GM23338 (cell line): ENCODE results near the gene SMARCA2. TPM values are rescaled to one million over a fixed set of nuclear protein-coding genes. Genes with fewer than 3 reads are reported as not detected.

ENCODE experiments used
- ATAC-seq: fragments of 200-7000 bp; cut with Tn5 transposase; 3 replicates; pipeline ENCODE4 v1.9.1; 2020
- DNase-seq: peaks from one replicate; pipeline ENCODE4 v3.0.0-alpha.2; 2015; ENCODE audit warnings: low spot score
- H2AFZ ChIP-seq: fragments of 200-600 bp; sonication (generic); 2 replicates; pipeline ENCODE4 v1.8.0; 2016; ENCODE audit warnings: antibody characterized with exemption, mild to moderate bottlenecking, moderate library complexity
- H3F3A ChIP-seq: fragments of 200-600 bp; sonication (generic); replicated peaks from 2 replicates; pipeline ENCODE4 v1.8.0; 2017; ENCODE audit warnings: antibody characterized with exemption, mixed run types, low read depth
- H3K27ac ChIP-seq: fragments of 200-600 bp; sonication (generic); 2 replicates; pipeline ENCODE4 v1.6.1; 2016; ENCODE audit warnings: low read depth
- H3K27me3 ChIP-seq: fragments of 200-600 bp; sonication (generic); 2 replicates; pipeline ENCODE4 v1.8.0; 2016; ENCODE audit warnings: mild to moderate bottlenecking, mixed run types, moderate library complexity; ENCODE audit not compliant: insufficient read depth
- H3K36me3 ChIP-seq: fragments of 200-600 bp; sonication (generic); 2 replicates; pipeline ENCODE4 v1.8.0; 2016; ENCODE audit warnings: mild to moderate bottlenecking; ENCODE audit not compliant: insufficient read depth
- H3K4me1 ChIP-seq: fragments of 200-600 bp; sonication (generic); 2 replicates; pipeline ENCODE4 v1.8.0; 2016; ENCODE audit warnings: mild to moderate bottlenecking, moderate library complexity; ENCODE audit not compliant: insufficient read depth
- H3K4me2 ChIP-seq: fragments of 200-600 bp; sonication (generic); 2 replicates; pipeline ENCODE4 v1.7.1; 2017; ENCODE audit warnings: mixed run types
- H3K4me3 ChIP-seq: fragments of 200-600 bp; sonication (generic); 2 replicates; pipeline ENCODE4 v1.6.1; 2016; ENCODE audit warnings: mixed run types
- H3K79me2 ChIP-seq: fragments of 200-600 bp; sonication (generic); replicated peaks from 2 replicates; pipeline ENCODE4 v1.8.0; 2017; ENCODE audit warnings: mild to moderate bottlenecking; ENCODE audit not compliant: insufficient read depth
- H3K9me2 ChIP-seq: fragments of 200-600 bp; sonication (generic); 2 replicates; pipeline ENCODE4 v1.8.0; 2017; ENCODE audit not compliant: insufficient read depth
- H4K20me1 ChIP-seq: fragments of 200-600 bp; sonication (generic); replicated peaks from 2 replicates; pipeline ENCODE4 v1.8.0; 2017; ENCODE audit warnings: mild to moderate bottlenecking; ENCODE audit not compliant: insufficient read depth
- H3K27ac Mint-ChIP-seq: 2 replicates; pipeline ENCODE4 v1.8.0; 2020; ENCODE audit warnings: inconsistent platforms, mild to moderate bottlenecking, moderate library complexity, mixed read lengths
- H3K27me3 Mint-ChIP-seq: 3 replicates; pipeline ENCODE4 v1.8.0; 2022; ENCODE audit warnings: low read depth, mild to moderate bottlenecking, moderate library complexity, mixed read lengths, inconsistent platforms; ENCODE audit not compliant: insufficient read depth, poor library complexity
- H3K36me3 Mint-ChIP-seq: 3 replicates; pipeline ENCODE4 v1.8.0; 2021; ENCODE audit warnings: low read depth, mild to moderate bottlenecking, inconsistent platforms, moderate library complexity, mixed read lengths
- H3K4me1 Mint-ChIP-seq: 3 replicates; pipeline ENCODE4 v1.8.0; 2020; ENCODE audit warnings: mild to moderate bottlenecking, inconsistent platforms, mixed read lengths
- H3K4me3 Mint-ChIP-seq: 3 replicates; pipeline ENCODE4 v1.8.0; 2021; ENCODE audit warnings: moderate library complexity, mild to moderate bottlenecking, inconsistent platforms, mixed read lengths
- H3K9me3 Mint-ChIP-seq: 3 replicates; pipeline ENCODE4 v1.8.0; 2020; ENCODE audit warnings: moderate library complexity, mild to moderate bottlenecking, inconsistent platforms, mixed read lengths
- CREB1 ChIP-seq: fragments of 250-450 bp; sonication (Bioruptor Pico); IDR thresholded peaks from 2 replicates; pipeline ENCODE4 v1.5.0; 2020; ENCODE audit warnings: low read depth, mild to moderate bottlenecking, moderate library complexity
- CTCF ChIP-seq, 2 experiments: fragments of 200-600 bp in 1 of 2; sonication (generic) in 1 of 2; conservative IDR thresholded peaks; 2 replicates each; pipeline versions ENCODE4 v1.5.1 to v1.6.1; 2016 to 2017; ENCODE audit warnings: antibody characterized with exemption in 2 of 2, low read depth in 2 of 2, mild to moderate bottlenecking in 2 of 2, moderate library complexity in 1 of 2
- EZH2 ChIP-seq: fragments of 200-600 bp; sonication (generic); IDR thresholded peaks from one replicate; pipeline ENCODE4 v1.8.0; 2017; ENCODE audit warnings: antibody characterized with exemption, mild to moderate bottlenecking, low read depth; ENCODE audit not compliant: unreplicated experiment
- EZH2phosphoT487 ChIP-seq: fragments of 200-600 bp; sonication (generic); IDR thresholded peaks from one replicate; pipeline ENCODE4 v1.8.1; 2018; ENCODE audit warnings: antibody characterized with exemption; ENCODE audit not compliant: unreplicated experiment
- JUNB ChIP-seq: IDR thresholded peaks from one replicate; pipeline ENCODE4 v1.6.1; 2016; ENCODE audit warnings: antibody characterized with exemption; ENCODE audit not compliant: unreplicated experiment
- ZNF331 ChIP-seq: fragments of 250-450 bp; sonication (Bioruptor Pico); IDR thresholded peaks from 2 replicates; pipeline ENCODE4 v1.5.0; 2020; ENCODE audit warnings: low read depth, mild to moderate bottlenecking, moderate library complexity
- ZNF462 ChIP-seq: fragments of 250-450 bp; sonication (Bioruptor Pico); IDR thresholded peaks from 2 replicates; pipeline ENCODE4 v1.5.0; 2020; ENCODE audit warnings: mild to moderate bottlenecking, moderate library complexity
- polyA plus RNA-seq: library from polyadenylated mRNA; unstranded; fragments of >200 nt; fragmentation: Nextera tagmentation; extraction: Ambion mirVana; gene quantifications from 2 replicates; pipeline ENCODE4 v1.2.1, GENCODE V29; 2016
- total RNA-seq: library from RNA; depleted of rRNA; stranded (reverse); fragments of >200 nt; shearing (Covaris generic); gene quantifications from 2 replicates; pipeline ENCODE4 v1.2.3, GENCODE V29; 2014

Gene SMARCA2
- total and polyA plus RNA-seq, 2 experiments from 2014 or later: 21.7 to 21.9 TPM

GRCh38 chr9:2161661-2162060 lies 146.5 kb downstream of the SMARCA2 start:
- Histone ChIP-seq H3F3A (peaks cover 6% of the 10 kb centered on the region; the same call in 1 of the 2 replicates), H3K4me3 (no peak overlapping the region), H3K4me1 (peaks cover 32% of the 10 kb centered on the region), H2AFZ (no peak overlapping the region), H3K27me3 (no peaks in the 10 kb centered on the region), H3K36me3 (no peaks in the 10 kb centered on the region), H3K9me2 (no peaks in the 10 kb centered on the region), H4K20me1 (no peaks in the 10 kb centered on the region), H3K4me2 (no peak overlapping the region), H3K27ac (peak overlapping the region; percentile 99), H3K79me2 (no peaks in the 10 kb centered on the region)
- H3K27me3 Mint-ChIP-seq: peaks cover 4% of the 10 kb centered on the region
- ATAC-seq (no peak), DNase-seq (no peak)
- H3K4me1 Mint-ChIP-seq: peaks cover 55% of the 10 kb centered on the region
- TF ChIP-seq ZNF462 (CRISPR knock-in tag) (no peak), CTCF (conservative IDR thresholded peaks at IDR 0.05; ENCODE audit: low read depth in 2 of 2) (no peak), EZH2phosphoT487 (no peak), ZNF331 (CRISPR knock-in tag) (no peak), EZH2 (no peak), CREB1 (CRISPR knock-in tag) (no peak), JUNB (no peak)
- no peak overlapping the region for H3K4me3 Mint-ChIP-seq
- H3K36me3 Mint-ChIP-seq: no peaks in the 10 kb centered on the region
- H3K9me3 Mint-ChIP-seq: no peaks in the 10 kb centered on the region
- H3K27ac Mint-ChIP-seq: peak overlapping the region; percentile 95
